ENCODE data around the gene SMC1B. TPM values are rescaled to one million over a fixed set of nuclear protein-coding genes. Genes with fewer than 3 reads are reported as not detected.
A peak's percentile ranks its signal among the peaks of the same experiment; 100 is the strongest.

Gene SMC1B
- total and polyA plus RNA-seq, 9 of the 15 experiments (the other 6 are each of a cell fraction or from before 2014, with no cell fraction given): 0.03 TPM; not detected in 8

GRCh38 chr22:45366713-45367112 is 46.7 kb downstream of the SMC1B start (continued):
- TF ChIP-seq CBX3 (IDR thresholded peaks at IDR 0.05; ENCODE audit: borderline replicate concordance in 1 of 2, low read length in 2 of 2): 0 out of 3 replicates have a peak, but pooled peaks of 1 of the 2 experiments have one; percentile 32
- TF ChIP-seq POU5F1 (IDR thresholded peaks at IDR 0.05; ENCODE audit: borderline replicate concordance, low read depth, low read length, partially characterized antibody): no peak
- TF ChIP-seq PBX2 (CRISPR knock-in tag; IDR thresholded peaks at IDR 0.05; ENCODE audit: low read depth): no peak
- no peak for TF ChIP-seq PBX2 (tag; conservative IDR thresholded peaks at IDR 0.05; ENCODE audit: low read depth)
- TF ChIP-seq CC2D1A (IDR thresholded peaks at IDR 0.05): no peak
- TF ChIP-seq ZNF184 (CRISPR knock-in tag; IDR thresholded peaks at IDR 0.05): no peak
- TF ChIP-seq SUPT5H (IDR thresholded peaks at IDR 0.05): no peak
- TF ChIP-seq KDM1A (IDR thresholded peaks at IDR 0.05): no peak
- TF ChIP-seq BCOR (IDR thresholded peaks at IDR 0.05): no peak

GRCh38 chr22:45359627-45360026 is 53.8 kb downstream of the SMC1B start:
- H3K9me3 ChIP-seq (replicated peaks; ENCODE audit: control insufficient read depth, insufficient read depth, low read depth, low read length): no peaks in the 10 kb centered on the region
- H3K4me2 ChIP-seq (ENCODE audit: insufficient read depth, low read length): no peak overlapping the region
- no peak overlapping the region for H2AFZ ChIP-seq (ENCODE audit: low read depth, low read length)
- no peak overlapping the region for H3K27ac ChIP-seq (ENCODE audit: extremely low read depth, low read depth, low read length)
- FAIRE-seq (no peak), DNase-seq (ENCODE audit: extremely low read depth in 1 of 4, low spot score in 3 of 4) (no peak), ATAC-seq (no peak)
- 8% methylated on average over 4 of the region's 4 CpGs for WGBS (ENCODE audit: insufficient coverage, low coverage, missing lambda C conversion rate)
- H3K79me2 ChIP-seq (ENCODE audit: control insufficient read depth, insufficient read depth, low read length): no peaks in the 10 kb centered on the region
- no peak overlapping the region for H3K9ac ChIP-seq (ENCODE audit: insufficient read depth in 1 of 2, low read depth in 2 of 2, low read length in 2 of 2)
- POLR2A ChIA-PET: no interaction called here
- H3K27me3 ChIP-seq (ENCODE audit: control insufficient read depth in 2 of 2, insufficient read depth in 2 of 2, low read length in 2 of 2): peaks cover 3 to 4% of the 10 kb centered on the region in 2 experiments; a peak in 3 of 5 replicates
- H3K4me3 ChIP-seq: no peak overlapping the region
- intact Hi-C loops (cut with micrococcal nuclease) (no loop called here), in situ Hi-C loops (cut with MboI) (no loop called here)
- no peaks in the 10 kb centered on the region for H3K36me3 ChIP-seq (ENCODE audit: control insufficient read depth, insufficient read depth, low read length)
- H3K4me1 ChIP-seq (replicated peaks in 1 of 2; ENCODE audit: control insufficient read depth in 2 of 2, insufficient read depth in 2 of 2, low read length in 2 of 2): no peaks in the 10 kb centered on the region
- no peaks in the 10 kb centered on the region for H4K20me1 ChIP-seq (replicated peaks; ENCODE audit: control insufficient read depth, insufficient read depth, low read length)
- BruUV-seq (replicated peaks): no TSS peak
- CTCF ChIA-PET (ENCODE audit: low intra/inter-chr PET ratio): no interaction called here
- H3K9me1 ChIP-seq (ENCODE audit: control insufficient read depth, insufficient read depth, low read length): no peaks in the 10 kb centered on the region
- TF ChIP-seq ETS1 (conservative IDR thresholded peaks at IDR 0.05; ENCODE audit: control insufficient read depth, low read depth, low read length) (no peak), NCOA2 (IDR thresholded peaks at IDR 0.05; ENCODE audit: partially characterized antibody in 2 of 2) (no peak), ZNF778 (CRISPR knock-in tag; IDR thresholded peaks at IDR 0.05) (no peak), CREB3 (tag; conservative IDR thresholded peaks at IDR 0.05; ENCODE audit: low read depth) (no peak), ZNF449 (CRISPR knock-in tag; IDR thresholded peaks at IDR 0.05) (no peak), ZNF699 (CRISPR knock-in tag; IDR thresholded peaks at IDR 0.05; ENCODE audit: insufficient replicate concordance) (no peak)

Data from K562 (cell line).